CD4-positive, alpha-beta T cell treated with Interleukin-17A for 1 hour (primary cell): ENCODE data around the gene CYTH4.
"Not testable (repeated sequence)": the region's sequence is repeated elsewhere in the genome, so short reads cannot be mapped to it uniquely, and the experiment has no call there.

Experiments
- DNase-seq: peaks from one replicate; pipeline ENCODE4 v3.0.0-alpha.2; 2020

CYTH4 gene

GRCh38 chr22:37282385-37282677 lies at the start of gene CYTH4:
TSS of gene CYTH4 (plus strand) at chr22:37282508. CDS start at chr22:37282570, 62 bp downstream.
- peak; percentile 73 for DNase-seq

- not testable (repeated sequence) for DNase-seq
Observed at GRCh38 chr22:37233371-37233750, 48.9 kb upstream of the CYTH4 start.

GRCh38 chr22:37233751-37234631 lies 48.3 kb upstream of the CYTH4 start:
- DNase-seq: no peak

GRCh38 chr22:37234736-37235711 lies 47.3 kb upstream of the CYTH4 start:
- DNase-seq: no peak

GRCh38 chr22:37235897-37236607 lies 46.3 kb upstream of the CYTH4 start:
- DNase-seq: no peak

- DNase-seq: no peak
Observed at GRCh38 chr22:37237371-37238268, 44.7 kb upstream of the CYTH4 start.

- DNase-seq: no peak
Observed at GRCh38 chr22:37239336-37240239, 42.7 kb upstream of the CYTH4 start.

GRCh38 chr22:37240240-37240940 lies 41.9 kb upstream of the CYTH4 start:
- DNase-seq: no peak

GRCh38 chr22:37240941-37241320 lies 41.4 kb upstream of the CYTH4 start:
- DNase-seq: no peak

GRCh38 chr22:37241351-37242142 lies 40.8 kb upstream of the CYTH4 start:
- peak; percentile 66 for DNase-seq

- DNase-seq: peak; percentile 94
Observed at GRCh38 chr22:37242395-37242918, 39.9 kb upstream of the CYTH4 start.

- peak; percentile 36 for DNase-seq
Observed at GRCh38 chr22:37243402-37244113, 38.8 kb upstream of the CYTH4 start.

- DNase-seq: peak; percentile 90
Observed at GRCh38 chr22:37244114-37244921, 38.0 kb upstream of the CYTH4 start, which contains the start of gene RAC2. TSS of gene RAC2 (minus strand) at chr22:37244269. CDS start at chr22:37244148, 121 bp downstream.

- DNase-seq: no peak
Observed at GRCh38 chr22:37244922-37245722, 37.2 kb upstream of the CYTH4 start.

GRCh38 chr22:37245740-37246139 lies 36.6 kb upstream of the CYTH4 start:
- no peak for DNase-seq

GRCh38 chr22:37248251-37248650 lies 34.1 kb upstream of the CYTH4 start:
- no peak for DNase-seq

GRCh38 chr22:37249986-37250385 lies 32.3 kb upstream of the CYTH4 start:
- no peak for DNase-seq
